GM23248 (cell line): ENCODE data around the gene RELN. TPM values are rescaled to one million over a fixed set of nuclear protein-coding genes. Genes with fewer than 3 reads are reported as not detected.
A peak's percentile ranks its signal among the peaks of the same experiment; 100 is the strongest.

Experiments used
- DNase-seq: peaks from one replicate; pipeline ENCODE4 v3.0.0-alpha.2; 2015
- H2AFZ ChIP-seq: fragments of 200-600 bp; sonication (generic); 2 replicates; pipeline ENCODE4 v1.6.1; 2016; ENCODE audit warnings: antibody characterized with exemption
- H3F3A ChIP-seq: fragments of 200-600 bp; sonication (generic); 2 replicates; pipeline ENCODE4 v1.6.1; 2016; ENCODE audit warnings: mild to moderate bottlenecking, antibody characterized with exemption, mixed run types; ENCODE audit not compliant: insufficient read depth
- H3K27ac ChIP-seq: fragments of 200-600 bp; sonication (generic); 2 replicates; pipeline ENCODE4 v1.5.1; 2016; ENCODE audit warnings: mild to moderate bottlenecking
- H3K27me3 ChIP-seq: fragments of 200-600 bp; sonication (generic); replicated peaks from 2 replicates; pipeline ENCODE4 v1.6.1; 2016; ENCODE audit warnings: mild to moderate bottlenecking; ENCODE audit not compliant: insufficient read depth
- H3K36me3 ChIP-seq: fragments of 200-600 bp; sonication (generic); 2 replicates; pipeline ENCODE4 v1.6.1; 2016; ENCODE audit warnings: low read depth, mild to moderate bottlenecking
- H3K4me1 ChIP-seq: fragments of 200-600 bp; sonication (generic); 2 replicates; pipeline ENCODE4 v1.6.1; 2016; ENCODE audit warnings: mild to moderate bottlenecking; ENCODE audit not compliant: insufficient read depth
- H3K4me2 ChIP-seq: fragments of 200-600 bp; sonication (generic); one replicate; pipeline ENCODE4 v1.6.1; 2016; ENCODE audit warnings: mild to moderate bottlenecking; ENCODE audit not compliant: unreplicated experiment
- H3K4me3 ChIP-seq: fragments of 200-600 bp; sonication (generic); 2 replicates; pipeline ENCODE4 v1.5.1; 2016; ENCODE audit warnings: mild to moderate bottlenecking
- H3K79me2 ChIP-seq: fragments of 200-600 bp; sonication (generic); 2 replicates; pipeline ENCODE4 v1.6.1; 2016; ENCODE audit warnings: mild to moderate bottlenecking; ENCODE audit not compliant: insufficient read depth
- H3K9ac ChIP-seq: fragments of 200-600 bp; sonication (generic); 2 replicates; pipeline ENCODE4 v1.6.1; 2016; ENCODE audit warnings: mild to moderate bottlenecking
- H3K9me2 ChIP-seq: fragments of 200-600 bp; sonication (generic); 2 replicates; pipeline ENCODE4 v1.6.1; 2016; ENCODE audit warnings: mixed run types, mild to moderate bottlenecking, moderate library complexity; ENCODE audit not compliant: insufficient read depth
- H3K9me3 ChIP-seq: fragments of 200-600 bp; sonication (generic); one replicate; pipeline ENCODE4 v1.6.1; 2017; ENCODE audit warnings: low read depth
- H4K20me1 ChIP-seq: fragments of 200-600 bp; sonication (generic); 2 replicates; pipeline ENCODE4 v1.6.0; 2016; ENCODE audit not compliant: insufficient read depth
- EZH2 ChIP-seq: fragments of 200-600 bp; sonication (generic); IDR thresholded peaks from 2 replicates; pipeline ENCODE4 v1.6.1; 2018; ENCODE audit warnings: antibody characterized with exemption, mild to moderate bottlenecking; ENCODE audit not compliant: insufficient read depth, poor library complexity, severe bottlenecking
- EZH2phosphoT487 ChIP-seq: fragments of 200-600 bp; sonication (generic); IDR thresholded peaks from 2 replicates; pipeline ENCODE4 v1.6.1; 2018; ENCODE audit warnings: antibody characterized with exemption, moderate library complexity, mild to moderate bottlenecking, low read depth; ENCODE audit not compliant: insufficient read depth
- WGBS, 2 experiments: methylation state at CpG; one replicate each; pipeline ENCODE4 v1.1.6; 2015 to 2017; ENCODE audit warnings: low lambda C conversion rate in 2 of 2, low coverage in 1 of 2; ENCODE audit errors: missing lambda C conversion rate in 2 of 2; 5-methylcytosine and 5-hydroxymethylcytosine counted together
- in situ Hi-C: fragments of 300-500 bp; cut with MboI; formaldehyde crosslinking; loops from 2 replicates; pipeline ENCODE4 v1.15.0; 2020
- polyA plus RNA-seq: library from polyadenylated mRNA; unstranded; fragments of >200 nt; fragmentation: Nextera tagmentation; extraction: Ambion mirVana; gene quantifications from 2 replicates; pipeline ENCODE4 v1.2.1, GENCODE V29; 2016
- total RNA-seq: library from RNA; depleted of rRNA; stranded (reverse); fragments of >200 nt; shearing (Covaris generic); gene quantifications from 2 replicates; pipeline ENCODE4 v1.2.3, GENCODE V29; 2014

The RELN gene
- total and polyA plus RNA-seq, 2 experiments from 2014 or later: 0.76 to 0.97 TPM

- in situ Hi-C loops: no loop called here
- TF ChIP-seq EZH2phosphoT487 (no peak), EZH2 (no peak)
- Histone ChIP-seq H3K27ac (no peak overlapping the region), H3K79me2 (no peaks in the 10 kb centered on the region), H3K9ac (no peak overlapping the region), H2AFZ (no peak overlapping the region), H3K9me2 (no peaks in the 10 kb centered on the region), H3K9me3 (no peaks in the 10 kb centered on the region), H3K27me3 (no peaks in the 10 kb centered on the region), H3K4me1 (no peaks in the 10 kb centered on the region), H4K20me1 (no peaks in the 10 kb centered on the region), H3K4me2 (no peak overlapping the region), H3K4me3 (no peak overlapping the region), H3K36me3 (no peaks in the 10 kb centered on the region), H3F3A (no peaks in the 10 kb centered on the region)
- 14 to 30% methylated on average over 1 of the region's 1 CpG for WGBS, 2 experiments
- DNase-seq: no peak
Observed at GRCh38 chr7:103762877-103763276, 226.6 kb downstream of the RELN start.

GRCh38 chr7:103762065-103762760, 227.2 kb downstream of the RELN start:
- Histone ChIP-seq H2AFZ (no peak overlapping the region), H3K79me2 (no peaks in the 10 kb centered on the region), H4K20me1 (no peaks in the 10 kb centered on the region), H3K4me2 (no peak overlapping the region), H3K4me3 (no peak overlapping the region), H3K27me3 (no peaks in the 10 kb centered on the region), H3K36me3 (no peaks in the 10 kb centered on the region), H3K9me2 (no peaks in the 10 kb centered on the region), H3K9ac (no peak overlapping the region), H3F3A (no peaks in the 10 kb centered on the region), H3K27ac (no peak overlapping the region), H3K9me3 (no peaks in the 10 kb centered on the region), H3K4me1 (no peaks in the 10 kb centered on the region)
- in situ Hi-C loops: no loop called here
- TF ChIP-seq EZH2 (no peak), EZH2phosphoT487 (no peak)
- DNase-seq: no peak
- 44 to 66% methylated on average over 3 of the region's 3 CpGs for WGBS, 2 experiments

GRCh38 chr7:103752995-103753394, 236.5 kb downstream of the RELN start:
- Histone ChIP-seq H3K4me3 (no peak overlapping the region), H3K4me2 (no peak overlapping the region), H3F3A (no peaks in the 10 kb centered on the region), H3K27ac (no peak overlapping the region), H3K9ac (no peak overlapping the region), H3K4me1 (no peaks in the 10 kb centered on the region), H3K9me3 (no peaks in the 10 kb centered on the region), H3K27me3 (no peaks in the 10 kb centered on the region), H4K20me1 (no peaks in the 10 kb centered on the region), H3K79me2 (no peaks in the 10 kb centered on the region), H3K9me2 (no peaks in the 10 kb centered on the region), H3K36me3 (no peaks in the 10 kb centered on the region), H2AFZ (no peak overlapping the region)
- peak; percentile 19 for DNase-seq
- TF ChIP-seq EZH2phosphoT487 (no peak), EZH2 (no peak)
- in situ Hi-C loops: no loop called here
- WGBS, 2 experiments: 65 to 71% methylated on average over 2 of the region's 2 CpGs

- Histone ChIP-seq H3K9me2 (no peaks in the 10 kb centered on the region), H3K36me3 (no peaks in the 10 kb centered on the region), H3K79me2 (no peaks in the 10 kb centered on the region), H3K4me1 (no peaks in the 10 kb centered on the region), H2AFZ (no peak overlapping the region), H4K20me1 (no peaks in the 10 kb centered on the region), H3K27ac (no peak overlapping the region), H3K27me3 (no peaks in the 10 kb centered on the region), H3K9me3 (no peaks in the 10 kb centered on the region), H3F3A (no peaks in the 10 kb centered on the region), H3K4me2 (no peak overlapping the region), H3K9ac (no peak overlapping the region), H3K4me3 (no peak overlapping the region)
- TF ChIP-seq EZH2phosphoT487 (no peak), EZH2 (no peak)
- 86 to 92% methylated on average over 8 of the region's 8 CpGs for WGBS, 2 experiments
- no peak for DNase-seq
- in situ Hi-C loops: no loop called here
Observed at GRCh38 chr7:103751311-103751880, 238.1 kb downstream of the RELN start.
